Raji (cell line): ENCODE results near the gene PMPCA.

ENCODE experiments used
- POLR2A ChIP-seq: IDR thresholded peaks from 2 replicates; pipeline ENCODE4 v1.6.1; 2011; ENCODE audit warnings: low read depth, low read length, control low read depth; ENCODE audit not compliant: insufficient read depth

PMPCA gene

DNA sequence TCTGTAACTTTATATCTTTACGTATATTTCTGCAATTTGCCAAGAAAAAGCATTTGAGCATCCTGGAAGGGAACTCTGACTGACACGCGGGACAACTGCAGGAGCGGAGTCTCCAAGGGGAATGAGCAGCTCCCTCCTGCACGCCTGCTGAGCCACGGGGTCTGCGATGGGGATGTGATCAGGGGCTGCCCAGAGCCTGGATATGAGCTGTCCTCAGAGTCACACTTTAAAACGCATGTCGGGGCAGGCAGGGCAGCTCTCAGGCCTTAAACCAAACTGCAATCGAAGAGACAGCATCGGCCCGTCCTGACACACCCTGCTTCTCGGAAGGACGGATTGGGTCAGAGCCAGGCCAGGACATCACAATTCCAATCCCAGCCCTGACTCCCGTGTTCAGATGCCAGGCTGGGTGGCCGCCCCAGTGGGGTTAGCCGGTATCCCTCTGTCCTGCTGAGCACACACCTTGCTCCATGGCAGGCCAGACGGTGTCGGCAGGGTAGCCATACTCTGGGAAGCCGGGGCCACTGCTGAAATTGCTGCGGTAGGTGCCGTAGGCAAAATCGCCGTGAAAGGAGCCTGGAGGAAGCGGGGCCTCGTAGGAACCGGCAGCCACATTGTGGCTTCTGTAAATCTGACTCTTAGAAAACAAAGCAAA lies 55.2 kb downstream of the PMPCA start:
- TF ChIP-seq POLR2A, result no peak

DNA sequence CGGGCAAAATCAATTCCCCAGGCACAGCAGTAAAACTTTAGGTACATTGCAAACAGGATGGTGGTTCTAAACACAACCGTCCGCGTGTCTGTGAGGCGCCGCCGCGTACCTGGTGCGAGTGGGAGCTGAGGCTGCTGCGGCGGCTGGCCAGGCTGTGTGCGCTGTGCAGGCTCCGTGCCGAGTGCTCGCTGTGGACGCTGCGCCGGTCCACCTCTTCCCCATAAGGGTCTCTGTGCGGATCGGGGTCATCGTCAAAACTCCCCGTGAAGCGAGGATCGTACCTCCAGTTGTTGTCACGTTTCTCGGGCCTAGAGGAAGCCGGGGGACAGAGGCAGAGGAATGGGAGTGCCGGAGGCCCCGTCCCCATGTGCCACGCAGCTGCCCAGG lies 55.7 kb downstream of the PMPCA start:
- TF ChIP-seq POLR2A, result no peak

DNA sequence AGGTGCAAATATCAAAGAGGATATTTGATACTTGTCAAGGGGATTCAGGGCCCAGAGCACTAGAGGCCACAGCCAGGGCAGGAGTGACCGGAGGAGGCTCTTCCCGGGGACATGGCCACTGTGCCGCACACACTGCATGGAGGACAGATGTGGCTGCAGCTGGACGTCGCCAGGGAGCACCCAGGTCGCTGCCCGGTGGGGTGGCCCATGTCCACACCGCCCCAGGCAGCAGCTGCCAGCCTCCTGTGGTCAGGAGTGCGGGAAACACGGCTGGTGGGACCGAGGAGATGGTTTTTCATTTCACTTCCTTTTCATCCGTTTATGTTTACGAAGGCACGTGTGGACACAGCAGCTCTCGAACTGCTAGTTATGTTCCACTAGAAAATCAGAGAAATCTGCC lies 57.3 kb downstream of the PMPCA start:
- no peak for TF ChIP-seq POLR2A

DNA sequence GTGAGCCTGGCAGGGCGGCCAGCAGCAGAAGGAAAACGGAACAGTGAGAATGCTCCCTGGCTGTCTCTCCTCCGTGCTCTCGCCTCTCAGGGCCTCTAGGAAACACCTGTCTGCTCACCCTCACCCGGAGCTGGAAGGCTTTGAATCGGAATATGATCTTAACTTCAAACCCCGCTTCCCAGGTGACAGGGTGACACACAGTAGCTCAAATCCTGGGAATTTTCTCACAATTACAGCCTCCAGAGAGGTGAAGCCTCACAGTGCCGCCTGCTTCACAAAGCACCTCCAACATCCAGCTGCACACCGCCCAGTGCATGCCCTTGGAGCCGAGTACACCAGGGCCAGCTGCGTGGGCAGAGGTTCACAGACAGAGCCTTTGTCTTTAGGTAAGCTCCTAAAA lies 59.9 kb downstream of the PMPCA start:
- no peak for TF ChIP-seq POLR2A

DNA sequence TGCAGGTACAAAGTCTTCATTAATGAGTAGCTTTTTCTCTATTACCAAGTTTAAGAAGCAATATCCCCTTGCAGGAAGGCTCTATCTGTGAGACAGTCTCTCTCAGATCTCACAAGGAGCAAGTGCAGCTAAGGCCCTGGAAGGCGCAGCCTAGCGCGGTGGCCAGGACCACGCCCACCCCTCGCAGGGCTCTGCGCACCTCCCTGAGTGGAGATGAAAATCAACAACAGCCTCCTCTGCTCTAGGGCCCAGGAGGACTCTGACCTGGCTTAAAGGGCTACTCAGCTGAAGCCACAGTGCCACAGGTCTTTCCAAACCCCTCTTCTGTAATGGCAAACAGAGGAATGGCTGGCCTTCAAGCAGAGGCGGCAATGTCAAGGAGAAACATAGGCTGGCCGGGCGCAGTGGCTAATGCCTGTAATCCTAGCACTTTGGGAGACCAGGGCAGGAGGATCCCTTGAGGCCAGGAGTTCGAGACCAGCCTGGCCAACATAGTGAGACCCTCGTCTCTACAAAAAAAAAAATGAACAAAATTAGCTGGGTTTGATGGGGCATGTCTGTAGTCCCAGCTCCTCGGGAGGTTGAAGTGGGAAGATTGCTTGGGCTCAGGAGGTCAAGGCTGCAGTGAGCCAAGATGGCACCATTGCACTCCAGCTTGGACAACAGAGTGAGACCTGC lies 60.5 kb downstream of the PMPCA start:
- no peak for TF ChIP-seq POLR2A

DNA sequence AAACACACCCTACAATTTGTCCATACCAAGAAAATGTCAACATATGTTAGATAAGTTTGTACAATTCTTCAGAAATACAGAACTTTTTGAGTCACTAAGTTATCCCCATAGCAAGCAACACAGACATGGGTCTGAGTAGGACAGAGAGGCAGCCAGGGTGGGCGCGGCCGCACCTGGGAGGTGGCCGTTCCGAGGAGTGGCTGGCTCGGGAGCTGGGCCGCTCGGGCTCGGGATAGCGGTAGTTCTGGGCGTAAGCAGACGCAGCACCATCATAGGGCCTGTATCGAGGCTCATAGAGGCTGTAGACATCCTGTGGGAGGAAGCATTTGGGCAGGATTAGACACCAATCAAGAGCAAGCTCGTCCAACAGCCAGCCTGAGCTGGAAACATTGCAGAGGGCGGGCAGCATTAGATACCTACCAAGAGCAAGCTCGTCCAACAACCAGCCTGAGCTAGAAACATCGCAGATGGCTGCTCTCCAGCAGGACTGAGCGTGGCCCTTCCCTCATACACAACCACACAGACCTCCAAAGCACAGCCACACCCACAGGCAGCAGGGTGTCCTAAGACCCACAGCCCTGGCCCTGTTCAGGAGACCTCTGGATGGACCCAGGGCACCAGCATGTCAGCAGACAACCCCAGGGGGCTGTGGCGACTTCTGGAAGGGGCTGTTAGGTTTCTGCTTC lies 61.5 kb downstream of the PMPCA start:
- TF ChIP-seq POLR2A, result no peak

DNA sequence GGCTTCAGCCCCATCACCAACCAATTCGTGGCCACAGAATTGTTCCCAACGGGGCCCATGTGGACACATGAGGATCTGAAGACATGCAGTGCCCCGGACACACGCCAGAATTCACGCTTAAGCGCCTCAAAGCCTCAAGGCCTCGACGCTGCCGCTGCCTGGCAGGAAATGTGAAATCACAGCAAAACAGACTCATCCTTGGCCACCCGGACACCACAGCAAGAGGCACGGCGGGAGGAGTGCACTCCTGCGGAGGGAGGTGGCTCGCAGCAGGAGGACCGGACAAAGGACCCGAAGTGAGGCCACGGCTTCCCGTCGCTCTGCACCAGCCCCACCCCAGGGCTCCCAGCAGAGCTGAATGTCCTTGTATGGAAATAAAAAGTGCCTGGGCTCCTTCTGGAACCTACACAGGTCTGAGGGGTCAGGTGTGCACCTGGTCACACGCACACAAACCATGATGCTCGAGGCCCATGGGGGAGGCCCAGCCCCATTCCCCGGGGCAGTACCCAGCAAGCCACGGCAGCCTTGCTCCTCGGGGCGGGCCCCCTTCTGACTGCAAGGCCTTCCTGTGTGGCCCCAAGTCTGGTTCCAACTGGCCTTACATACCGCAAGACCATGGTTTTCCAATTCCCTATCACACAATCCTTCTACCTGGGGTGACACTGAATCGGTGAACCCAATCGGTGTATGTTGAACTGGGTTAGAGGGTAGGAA lies 62.3 kb downstream of the PMPCA start:
- TF ChIP-seq POLR2A, result no peak

DNA sequence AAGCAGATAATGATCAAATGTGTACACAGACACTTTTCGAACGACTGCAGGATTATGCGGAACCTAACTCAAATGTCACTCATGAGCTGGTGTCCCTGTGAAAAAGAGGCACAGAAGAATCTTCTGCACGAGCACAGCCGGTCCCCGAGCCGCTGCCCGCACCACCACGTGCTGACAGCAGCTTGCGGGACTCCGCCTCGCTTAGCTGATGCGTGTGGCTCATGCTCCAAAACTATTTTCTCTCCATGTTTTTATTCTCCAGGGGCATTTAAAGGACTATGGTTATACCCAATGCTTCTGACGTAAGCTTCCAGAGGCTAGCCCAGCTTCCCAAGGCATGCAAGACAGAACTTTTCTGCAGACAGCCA lies 62.9 kb downstream of the PMPCA start:
- TF ChIP-seq POLR2A, result no peak
